ENCODE data around the gene SLAMF1. TPM values are rescaled to one million over a fixed set of nuclear protein-coding genes. Genes with fewer than 3 reads are reported as not detected.

Gene SLAMF1
- total and polyA plus RNA-seq, 4 donors, result 0.09 to 1.1 (median 0.17) TPM

DNA sequence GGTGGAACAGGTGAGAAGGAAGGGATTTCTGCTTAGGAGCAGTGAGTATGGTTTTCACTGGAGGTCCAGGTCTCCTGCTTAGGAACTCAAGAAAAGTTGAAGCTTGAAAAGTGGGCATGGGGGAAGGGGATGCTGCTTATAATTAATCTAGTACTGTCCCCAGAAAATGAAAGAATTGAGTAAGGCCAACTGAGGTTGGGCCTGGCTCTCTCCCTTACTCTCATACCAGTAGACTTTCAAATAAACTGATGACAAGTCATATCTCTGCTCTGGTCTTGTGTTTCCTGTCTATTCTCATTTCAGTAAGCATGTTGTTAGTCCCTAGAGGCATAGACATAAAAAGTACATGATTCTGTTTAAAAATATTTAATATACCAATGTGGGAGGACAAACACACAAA is 38.4 kb upstream of the SLAMF1 start (continued):
- TF ChIP-seq, protein P1, sequence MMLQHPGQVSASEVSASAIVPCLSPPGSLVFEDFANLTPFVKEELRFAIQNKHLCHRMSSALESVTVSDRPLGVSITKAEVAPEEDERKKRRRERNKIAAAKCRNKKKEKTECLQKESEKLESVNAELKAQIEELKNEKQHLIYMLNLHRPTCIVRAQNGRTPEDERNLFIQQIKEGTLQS (IDR thresholded peaks at IDR 0.05), result no peak
- TF ChIP-seq GABPA (IDR thresholded peaks at IDR 0.05 in 1 of 2, conservative IDR thresholded peaks at IDR 0.05 in 1 of 2) (no peak), EGR1 (IDR thresholded peaks at IDR 0.05; ENCODE audit: low read depth in 2 of 2) (no peak), NR2F2 (IDR thresholded peaks at IDR 0.05) (no peak), FOXA1 (IDR thresholded peaks at IDR 0.05) (no peak)
- TF ChIP-seq, protein P2, sequence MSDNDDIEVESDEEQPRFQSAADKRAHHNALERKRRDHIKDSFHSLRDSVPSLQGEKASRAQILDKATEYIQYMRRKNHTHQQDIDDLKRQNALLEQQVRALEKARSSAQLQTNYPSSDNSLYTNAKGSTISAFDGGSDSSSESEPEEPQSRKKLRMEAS (IDR thresholded peaks at IDR 0.05), result no peak
- TF ChIP-seq, protein P3, sequence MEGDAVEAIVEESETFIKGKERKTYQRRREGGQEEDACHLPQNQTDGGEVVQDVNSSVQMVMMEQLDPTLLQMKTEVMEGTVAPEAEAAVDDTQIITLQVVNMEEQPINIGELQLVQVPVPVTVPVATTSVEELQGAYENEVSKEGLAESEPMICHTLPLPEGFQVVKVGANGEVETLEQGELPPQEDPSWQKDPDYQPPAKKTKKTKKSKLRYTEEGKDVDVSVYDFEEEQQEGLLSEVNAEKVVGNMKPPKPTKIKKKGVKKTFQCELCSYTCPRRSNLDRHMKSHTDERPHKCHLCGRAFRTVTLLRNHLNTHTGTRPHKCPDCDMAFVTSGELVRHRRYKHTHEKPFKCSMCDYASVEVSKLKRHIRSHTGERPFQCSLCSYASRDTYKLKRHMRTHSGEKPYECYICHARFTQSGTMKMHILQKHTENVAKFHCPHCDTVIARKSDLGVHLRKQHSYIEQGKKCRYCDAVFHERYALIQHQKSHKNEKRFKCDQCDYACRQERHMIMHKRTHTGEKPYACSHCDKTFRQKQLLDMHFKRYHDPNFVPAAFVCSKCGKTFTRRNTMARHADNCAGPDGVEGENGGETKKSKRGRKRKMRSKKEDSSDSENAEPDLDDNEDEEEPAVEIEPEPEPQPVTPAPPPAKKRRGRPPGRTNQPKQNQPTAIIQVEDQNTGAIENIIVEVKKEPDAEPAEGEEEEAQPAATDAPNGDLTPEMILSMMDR (IDR thresholded peaks at IDR 0.05; ENCODE audit: low read depth, low read length, missing input control), result no peak

DNA sequence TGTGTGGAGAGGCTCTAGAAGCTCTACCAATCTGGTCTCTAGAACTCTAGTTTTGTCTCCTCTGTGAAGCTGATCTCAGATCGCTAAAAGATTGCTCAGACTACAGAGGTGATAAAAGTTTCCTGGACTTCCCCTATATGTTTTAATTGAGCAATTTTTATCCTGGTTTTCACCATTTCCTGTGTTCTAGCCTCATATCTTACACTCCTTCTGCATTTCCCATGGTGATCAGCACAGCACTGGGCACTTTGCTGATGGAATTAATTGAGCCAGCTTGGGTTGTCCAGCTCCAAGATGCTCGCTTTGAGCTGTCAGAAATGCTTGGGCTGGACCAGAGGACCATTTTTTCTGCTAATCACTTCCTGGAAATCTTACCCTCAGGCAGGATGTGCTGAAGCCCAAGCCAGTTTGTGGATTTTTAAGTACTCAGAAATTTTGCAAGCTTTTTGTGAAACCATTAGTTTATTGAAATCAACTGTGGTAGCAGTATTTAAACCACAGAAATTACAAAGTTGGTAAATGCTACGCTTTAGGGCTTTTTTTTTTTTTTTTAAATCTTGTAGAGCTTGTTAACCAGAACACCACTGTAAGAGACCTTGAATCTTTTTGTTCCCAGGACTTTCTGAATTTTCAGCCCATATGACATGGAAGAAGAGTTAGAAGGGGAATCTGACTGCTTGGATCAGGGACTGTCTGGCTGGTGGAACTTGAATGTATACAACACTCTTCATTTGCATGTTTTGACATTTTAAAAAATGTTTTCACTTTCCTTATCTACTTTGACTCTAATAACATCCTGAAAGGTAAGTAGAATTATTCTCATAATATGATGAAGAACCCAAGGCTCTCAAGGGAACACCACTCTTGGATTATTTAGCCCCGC is 36.4 kb upstream of the SLAMF1 start:
- Histone ChIP-seq H3K4me3 (ENCODE audit: low read depth in 1 of 3, low read length in 3 of 3) (no peak overlapping the region), H3K27me3 (ENCODE audit: control insufficient read depth in 4 of 4, insufficient read depth in 4 of 4, low read length in 3 of 4) (no peaks in the 10 kb centered on the region), H3K9me3 (ENCODE audit: control insufficient read depth in 4 of 4, low read length in 3 of 4) (no peaks in the 10 kb centered on the region), H3K9ac (ENCODE audit: low read depth in 1 of 2, low read length in 2 of 2) (no peak overlapping the region), H3K4me1 (ENCODE audit: control insufficient read depth in 4 of 4, insufficient read depth in 4 of 4, low read length in 3 of 4) (no peaks in the 10 kb centered on the region), H3K27ac (ENCODE audit: low read depth in 1 of 2, low read length in 2 of 2) (no peak overlapping the region), H3K36me3 (ENCODE audit: control insufficient read depth in 4 of 4, insufficient read depth in 3 of 4, low read depth in 1 of 4, low read length in 3 of 4) (no peaks in the 10 kb centered on the region)
- WGBS, result 77% methylated on average over 4 of the region's 4 CpGs
- no peak for DNase-seq (ENCODE audit: low spot score)
- no peak for TF ChIP-seq GABPA (IDR thresholded peaks at IDR 0.05 in 1 of 2, conservative IDR thresholded peaks at IDR 0.05 in 1 of 2)
- TF ChIP-seq, protein P4, sequence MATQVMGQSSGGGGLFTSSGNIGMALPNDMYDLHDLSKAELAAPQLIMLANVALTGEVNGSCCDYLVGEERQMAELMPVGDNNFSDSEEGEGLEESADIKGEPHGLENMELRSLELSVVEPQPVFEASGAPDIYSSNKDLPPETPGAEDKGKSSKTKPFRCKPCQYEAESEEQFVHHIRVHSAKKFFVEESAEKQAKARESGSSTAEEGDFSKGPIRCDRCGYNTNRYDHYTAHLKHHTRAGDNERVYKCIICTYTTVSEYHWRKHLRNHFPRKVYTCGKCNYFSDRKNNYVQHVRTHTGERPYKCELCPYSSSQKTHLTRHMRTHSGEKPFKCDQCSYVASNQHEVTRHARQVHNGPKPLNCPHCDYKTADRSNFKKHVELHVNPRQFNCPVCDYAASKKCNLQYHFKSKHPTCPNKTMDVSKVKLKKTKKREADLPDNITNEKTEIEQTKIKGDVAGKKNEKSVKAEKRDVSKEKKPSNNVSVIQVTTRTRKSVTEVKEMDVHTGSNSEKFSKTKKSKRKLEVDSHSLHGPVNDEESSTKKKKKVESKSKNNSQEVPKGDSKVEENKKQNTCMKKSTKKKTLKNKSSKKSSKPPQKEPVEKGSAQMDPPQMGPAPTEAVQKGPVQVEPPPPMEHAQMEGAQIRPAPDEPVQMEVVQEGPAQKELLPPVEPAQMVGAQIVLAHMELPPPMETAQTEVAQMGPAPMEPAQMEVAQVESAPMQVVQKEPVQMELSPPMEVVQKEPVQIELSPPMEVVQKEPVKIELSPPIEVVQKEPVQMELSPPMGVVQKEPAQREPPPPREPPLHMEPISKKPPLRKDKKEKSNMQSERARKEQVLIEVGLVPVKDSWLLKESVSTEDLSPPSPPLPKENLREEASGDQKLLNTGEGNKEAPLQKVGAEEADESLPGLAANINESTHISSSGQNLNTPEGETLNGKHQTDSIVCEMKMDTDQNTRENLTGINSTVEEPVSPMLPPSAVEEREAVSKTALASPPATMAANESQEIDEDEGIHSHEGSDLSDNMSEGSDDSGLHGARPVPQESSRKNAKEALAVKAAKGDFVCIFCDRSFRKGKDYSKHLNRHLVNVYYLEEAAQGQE (IDR thresholded peaks at IDR 0.05), result no peak
- TF ChIP-seq RXRA (IDR thresholded peaks at IDR 0.05), result no peak
- TF ChIP-seq, protein P5, sequence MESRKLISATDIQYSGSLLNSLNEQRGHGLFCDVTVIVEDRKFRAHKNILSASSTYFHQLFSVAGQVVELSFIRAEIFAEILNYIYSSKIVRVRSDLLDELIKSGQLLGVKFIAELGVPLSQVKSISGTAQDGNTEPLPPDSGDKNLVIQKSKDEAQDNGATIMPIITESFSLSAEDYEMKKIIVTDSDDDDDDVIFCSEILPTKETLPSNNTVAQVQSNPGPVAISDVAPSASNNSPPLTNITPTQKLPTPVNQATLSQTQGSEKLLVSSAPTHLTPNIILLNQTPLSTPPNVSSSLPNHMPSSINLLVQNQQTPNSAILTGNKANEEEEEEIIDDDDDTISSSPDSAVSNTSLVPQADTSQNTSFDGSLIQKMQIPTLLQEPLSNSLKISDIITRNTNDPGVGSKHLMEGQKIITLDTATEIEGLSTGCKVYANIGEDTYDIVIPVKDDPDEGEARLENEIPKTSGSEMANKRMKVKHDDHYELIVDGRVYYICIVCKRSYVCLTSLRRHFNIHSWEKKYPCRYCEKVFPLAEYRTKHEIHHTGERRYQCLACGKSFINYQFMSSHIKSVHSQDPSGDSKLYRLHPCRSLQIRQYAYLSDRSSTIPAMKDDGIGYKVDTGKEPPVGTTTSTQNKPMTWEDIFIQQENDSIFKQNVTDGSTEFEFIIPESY (IDR thresholded peaks at IDR 0.05), result no peak
- no peak for TF ChIP-seq JUND (IDR thresholded peaks at IDR 0.05)
- no peak for TF ChIP-seq EGR1 (IDR thresholded peaks at IDR 0.05; ENCODE audit: low read depth in 2 of 2)
- no peak for TF ChIP-seq FOXA2 (IDR thresholded peaks at IDR 0.05)
- TF ChIP-seq, protein P2 (IDR thresholded peaks at IDR 0.05), result no peak
- TF ChIP-seq, protein P1 (IDR thresholded peaks at IDR 0.05), result no peak
- no peak for TF ChIP-seq SP1 (IDR thresholded peaks at IDR 0.05)
- TF ChIP-seq HNF4G (IDR thresholded peaks at IDR 0.05), result no peak
- TF ChIP-seq, protein P3 (IDR thresholded peaks at IDR 0.05; ENCODE audit: low read depth, low read length, missing input control), result no peak
- no peak for TF ChIP-seq RAD21 (IDR thresholded peaks at IDR 0.05)
- no peak for TF ChIP-seq HNF4A (conservative IDR thresholded peaks at IDR 0.05)
- TF ChIP-seq YY1 (IDR thresholded peaks at IDR 0.05), result no peak
- no peak for TF ChIP-seq TAF1 (conservative IDR thresholded peaks at IDR 0.05)
